Stimulated activated CD4-positive, alpha-beta T cell treated with anti-CD3 and anti-CD28 coated beads, Interleukin-12 subunit alpha, Interleukin-12 subunit beta, amount 100 ng/mL, for 24 hours (primary cell): ENCODE results near the gene HPN.
A peak's percentile ranks its signal among the peaks of the same experiment; 100 is the strongest.
"Not testable (repeated sequence)": the region's sequence is repeated elsewhere in the genome, so short reads cannot be mapped to it uniquely, and the experiment has no call there.

ENCODE experiments used
- DNase-seq, 2 experiments: peaks; one replicate each; pipeline ENCODE4 v3.0.0-alpha.2; 2020; ENCODE audit warnings: low read depth in 2 of 2

The HPN gene

DNA sequence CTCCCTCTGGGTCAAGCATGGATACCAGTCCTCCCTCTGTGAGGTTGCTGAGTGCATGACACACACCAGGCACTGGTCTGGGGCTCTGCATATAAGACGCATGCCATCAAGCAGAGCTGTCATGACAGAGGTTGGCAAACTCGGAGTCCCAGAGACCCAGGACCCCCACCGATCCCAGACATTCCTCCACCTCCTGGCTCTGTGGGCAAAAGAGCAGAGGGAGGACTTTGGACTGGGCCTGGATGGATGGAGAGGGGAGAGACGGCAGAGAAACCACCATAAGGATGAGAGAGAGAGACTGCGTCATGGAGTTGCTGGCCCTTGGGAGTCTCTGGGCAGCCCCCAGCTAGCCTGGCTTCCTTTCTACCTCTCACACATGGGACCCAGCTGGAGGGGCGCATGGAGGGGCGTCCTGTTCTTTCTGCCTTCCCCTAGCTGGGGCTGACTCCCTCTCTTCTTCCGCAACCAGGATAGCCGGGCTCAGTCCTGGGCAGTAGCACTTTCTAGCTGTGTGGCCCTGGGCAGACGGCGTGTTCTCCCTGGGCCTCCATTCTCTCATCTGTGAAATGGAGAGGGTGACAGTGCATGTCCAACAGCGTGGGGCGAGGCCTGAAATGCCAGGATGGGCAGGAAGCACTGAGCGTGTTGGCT is 1.6 kb downstream of the HPN start:
- no peak for DNase-seq

DNA sequence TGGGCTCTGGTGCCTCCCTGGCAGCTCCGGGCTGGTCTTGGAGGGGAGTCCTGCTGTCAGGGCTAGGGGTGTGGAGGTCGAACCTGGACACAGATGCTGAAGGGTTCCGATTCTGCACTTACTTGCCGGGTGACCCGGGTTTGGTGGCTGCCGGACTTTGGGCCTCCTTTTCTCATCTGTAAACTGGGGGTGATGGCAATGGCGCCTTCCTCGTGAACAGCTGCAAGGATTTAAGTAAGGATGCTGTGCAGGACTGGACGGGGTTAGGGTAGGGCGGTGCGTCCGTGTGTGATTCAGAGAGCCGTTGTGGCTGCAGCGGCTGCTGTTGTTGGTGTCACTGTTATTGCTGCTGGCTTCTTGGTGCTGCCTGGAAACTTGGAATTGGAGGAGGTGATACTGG is 2.4 kb downstream of the HPN start:
- DNase-seq: no peak

DNA sequence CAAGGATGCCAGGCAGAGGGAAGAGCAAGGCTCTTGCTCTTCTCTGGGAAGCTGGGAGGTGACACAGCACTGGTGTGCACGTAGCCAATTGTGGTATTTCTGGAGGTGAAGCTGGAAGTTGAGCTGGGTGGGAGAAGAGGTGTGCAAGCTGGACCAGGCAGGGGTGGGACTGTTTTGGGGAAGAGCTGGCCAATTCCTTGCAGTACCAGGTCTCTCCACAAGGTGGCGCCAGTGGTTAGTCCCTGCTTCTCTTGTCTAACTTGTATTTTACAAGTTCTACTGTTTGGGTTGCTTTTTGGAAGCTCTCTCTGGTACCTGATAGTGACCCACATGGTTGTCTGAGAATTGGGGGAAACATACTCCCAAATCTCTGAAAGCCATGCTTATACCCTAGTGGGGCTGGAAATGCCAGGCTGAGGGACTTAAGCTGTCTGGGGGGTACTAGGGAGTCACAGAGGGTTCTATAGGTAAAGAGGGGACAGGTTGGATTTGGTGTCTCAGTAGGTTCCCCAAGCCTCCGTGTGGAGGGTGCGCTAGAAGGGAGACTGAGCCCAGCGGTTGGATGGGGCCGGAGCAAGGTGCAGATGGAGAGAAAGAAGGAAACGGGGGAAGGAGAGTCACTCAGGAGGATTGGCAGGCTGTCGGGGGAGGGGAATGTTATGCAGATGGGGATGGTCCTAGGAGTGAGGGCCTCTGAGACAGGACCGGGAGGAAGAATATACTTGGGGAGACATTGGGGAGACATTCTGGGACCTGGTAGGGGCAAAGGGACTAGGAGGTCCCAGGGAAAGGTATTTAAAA is 3.0 kb downstream of the HPN start:
- DNase-seq: peak; percentile 36 to 66

DNA sequence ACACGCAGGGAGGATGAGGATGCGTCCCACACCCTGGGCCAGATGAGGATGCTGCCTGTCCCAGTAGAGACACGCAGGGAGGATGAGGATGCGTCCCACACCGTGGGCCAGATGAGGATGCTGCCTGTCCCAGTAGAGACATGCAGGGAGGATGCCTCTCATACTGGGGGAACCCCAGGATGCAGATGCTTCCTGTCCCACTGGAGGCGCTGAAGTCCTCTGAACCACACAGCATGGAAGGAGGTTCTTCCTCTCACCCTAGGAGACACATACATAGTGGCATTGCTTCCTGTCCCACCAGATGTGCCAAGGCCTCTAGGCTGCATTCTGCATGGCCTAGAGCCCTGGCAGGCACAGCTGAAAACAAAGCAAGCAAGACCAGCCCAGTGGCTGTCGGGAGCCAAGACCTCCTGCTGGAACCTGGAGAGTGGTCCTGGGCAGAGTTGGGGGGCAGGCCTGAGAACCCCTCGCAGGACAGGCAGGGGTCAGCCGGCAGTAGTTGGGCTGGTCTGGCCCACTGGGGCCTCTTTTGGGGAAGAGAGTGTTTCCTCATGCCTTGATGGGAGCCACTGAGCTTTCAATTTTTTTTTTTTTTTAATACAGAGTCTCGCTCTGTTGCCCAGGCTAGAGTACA is 4.3 kb downstream of the HPN start:
- peak in 1 of 2 experiments; percentile 44 for DNase-seq

DNA sequence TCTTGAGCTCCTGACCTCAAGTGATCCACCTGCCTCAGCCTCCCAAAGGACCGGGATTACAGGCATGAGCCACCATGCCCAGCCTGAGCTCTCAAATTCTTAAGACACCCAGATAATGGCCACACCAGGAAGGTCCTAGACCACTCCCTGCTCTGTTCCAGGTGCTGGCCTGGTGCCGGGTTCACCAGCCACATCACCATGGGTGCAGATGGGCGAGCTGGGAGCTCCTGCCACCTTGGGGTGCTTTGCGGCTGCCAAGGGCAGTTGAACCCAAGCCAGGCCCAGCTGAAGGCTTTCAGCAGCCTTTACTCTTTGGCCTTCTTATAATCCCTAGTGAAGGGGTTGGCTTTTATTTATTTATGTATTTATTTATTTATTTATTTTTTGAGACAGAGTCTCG is 4.9 kb downstream of the HPN start:
- DNase-seq: no peak

DNA sequence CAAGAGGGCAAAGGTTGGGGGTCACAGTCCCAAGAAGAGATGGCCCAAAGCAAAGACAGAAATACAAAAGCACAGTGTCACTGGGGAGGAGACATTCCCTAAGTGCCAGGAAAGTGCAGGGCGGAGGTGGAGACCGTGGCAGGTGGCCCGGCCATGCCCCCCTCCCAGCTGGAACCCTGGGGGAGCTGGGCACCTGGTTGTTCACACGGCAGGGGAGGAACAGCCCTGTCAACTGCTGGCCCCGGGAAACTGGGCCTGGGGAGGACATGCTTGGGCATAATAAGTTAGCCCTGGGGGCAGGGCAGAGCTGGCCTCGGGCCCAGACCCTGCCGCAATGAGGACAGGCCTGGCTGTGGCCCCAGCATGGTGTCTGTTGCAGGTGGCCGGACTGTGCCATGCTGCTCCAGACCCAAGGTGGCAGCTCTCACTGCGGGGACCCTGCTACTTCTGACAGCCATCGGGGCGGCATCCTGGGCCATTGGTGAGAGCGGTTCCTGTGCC is 7.4 kb downstream of the HPN start:
- DNase-seq: no peak

DNA sequence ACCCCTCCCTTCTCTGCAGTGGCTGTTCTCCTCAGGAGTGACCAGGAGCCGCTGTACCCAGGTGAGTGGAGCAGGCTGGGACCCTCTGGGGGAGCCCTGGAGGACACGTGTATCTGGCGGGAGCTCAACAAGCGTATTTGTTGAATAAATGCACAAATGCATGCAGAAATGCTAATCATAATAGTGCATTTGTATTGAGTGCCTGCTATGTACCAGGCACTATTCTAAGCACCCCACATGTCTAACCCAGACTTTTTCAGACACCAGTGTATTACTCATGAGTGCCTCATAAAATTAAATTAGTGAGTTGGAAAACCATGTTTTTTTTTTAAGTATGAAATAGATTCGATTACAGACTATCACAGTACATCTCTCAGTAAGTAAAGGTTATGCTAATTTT is 7.9 kb downstream of the HPN start:
- no peak for DNase-seq

DNA sequence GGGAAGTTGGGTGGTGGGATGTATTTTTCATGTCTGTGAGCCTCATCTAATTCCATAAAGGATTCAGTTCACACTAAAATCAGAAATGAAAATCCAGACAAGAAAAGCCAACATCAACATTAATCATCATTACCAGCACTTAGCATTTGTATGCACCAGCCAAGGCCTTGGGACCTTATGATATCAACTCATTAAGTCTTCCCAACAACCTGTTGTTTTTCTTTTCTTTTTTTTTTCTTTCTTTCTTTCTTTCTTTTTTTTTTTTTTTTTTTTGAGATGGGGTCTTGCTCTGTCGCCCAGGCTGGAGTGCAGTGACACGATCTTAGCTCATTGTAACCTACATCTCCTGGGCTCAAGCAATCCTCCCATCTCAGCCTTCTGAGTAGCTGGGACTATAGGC is 9.1 kb downstream of the HPN start:
- not testable (repeated sequence) for DNase-seq

DNA sequence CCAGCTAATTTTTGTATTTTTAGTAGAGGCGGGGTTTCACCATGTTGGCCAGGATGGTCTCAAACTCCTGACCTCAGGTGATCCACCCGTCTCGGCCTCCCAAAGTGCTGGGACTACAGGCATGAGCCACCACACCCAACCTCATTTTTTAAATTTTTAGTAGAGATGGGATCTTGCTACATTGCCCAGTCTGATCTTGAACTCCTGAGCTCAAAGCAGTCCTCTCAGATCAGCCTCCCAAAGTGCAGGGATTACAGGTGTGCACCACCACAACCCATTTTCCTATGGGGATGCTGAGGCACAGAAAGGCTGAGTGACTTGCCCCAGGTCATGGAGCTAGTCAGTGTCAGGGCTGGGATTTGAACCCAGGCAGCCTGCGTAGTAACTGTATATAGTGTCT is 9.7 kb downstream of the HPN start:
- DNase-seq: not testable (repeated sequence)

DNA sequence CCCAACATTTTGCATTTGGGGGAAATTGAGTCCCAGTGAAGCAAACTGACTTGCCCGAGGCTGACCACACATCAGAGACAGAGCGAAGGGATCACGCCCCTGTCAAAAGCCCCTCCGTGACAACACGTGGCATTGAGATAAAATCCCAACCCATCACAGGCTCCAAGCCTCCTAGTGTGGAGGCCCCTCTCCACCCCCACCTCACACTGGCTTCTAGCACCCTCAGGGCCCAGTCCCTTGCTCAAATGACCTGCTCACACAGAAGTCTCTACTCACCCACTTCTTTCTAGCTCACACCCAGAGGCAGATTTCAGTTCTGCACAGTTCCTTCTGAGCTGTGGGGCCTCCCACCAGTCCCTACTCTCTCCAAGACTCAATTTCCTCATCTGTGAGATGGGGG is 10.3 kb downstream of the HPN start:
- no peak for DNase-seq

DNA sequence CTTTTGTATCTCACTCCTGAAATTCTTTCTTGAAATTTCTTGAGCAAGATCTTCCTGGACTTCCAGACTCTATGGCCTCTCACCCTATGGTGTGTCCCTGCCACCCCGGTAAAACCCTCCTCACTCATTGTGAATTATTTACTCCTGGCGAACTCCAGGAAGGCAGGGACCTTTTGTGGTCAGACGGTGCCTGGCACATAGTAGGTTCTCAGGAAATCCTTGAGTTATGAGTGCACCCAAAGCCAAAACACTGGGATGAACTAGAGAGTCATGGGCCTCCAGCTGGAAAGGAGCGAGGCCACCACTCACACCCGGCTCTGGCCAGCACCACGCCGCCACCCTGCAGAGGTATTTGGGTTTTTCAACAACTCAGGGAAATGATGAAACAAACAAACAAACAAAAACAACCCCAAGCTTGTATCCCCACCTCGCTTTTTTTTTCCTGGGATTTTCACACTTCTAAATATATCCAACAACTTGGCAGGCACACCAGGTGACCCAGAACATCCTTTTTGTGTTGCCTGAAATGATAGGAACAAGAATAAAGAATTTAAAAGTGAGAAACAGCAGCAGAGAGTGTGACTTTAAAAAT is 11.2 kb downstream of the HPN start:
- no peak for DNase-seq

DNA sequence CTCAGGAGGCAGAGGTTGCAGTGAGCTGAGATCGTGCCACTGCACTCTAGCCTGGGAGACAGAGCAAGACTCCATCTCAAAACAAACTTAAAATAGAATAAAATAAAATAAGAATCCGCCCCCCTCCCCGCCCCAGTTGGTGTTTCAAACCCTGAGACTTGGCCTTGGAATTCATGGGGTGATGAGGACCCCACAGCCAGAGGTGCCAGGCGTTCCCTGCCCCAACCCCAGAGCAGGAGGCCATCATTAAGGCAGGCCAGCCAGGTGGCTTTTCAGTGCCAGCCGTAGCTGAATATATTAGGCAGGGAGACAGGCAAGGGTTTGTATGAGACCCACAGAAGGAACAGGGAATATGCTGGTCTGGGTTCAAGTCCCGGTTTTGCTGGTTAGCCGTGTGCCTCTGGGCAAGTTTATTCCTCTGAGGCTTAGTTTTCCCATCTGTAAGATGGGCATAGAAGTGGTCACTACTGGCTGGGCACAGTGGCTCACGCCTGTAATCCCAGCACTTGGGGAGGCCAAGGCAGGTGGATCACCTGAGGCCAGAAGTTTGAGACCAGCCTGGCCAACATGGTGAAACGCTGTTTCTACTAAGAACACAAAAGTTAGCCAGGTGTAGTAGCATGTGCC is 12.3 kb downstream of the HPN start:
- DNase-seq: no peak

DNA sequence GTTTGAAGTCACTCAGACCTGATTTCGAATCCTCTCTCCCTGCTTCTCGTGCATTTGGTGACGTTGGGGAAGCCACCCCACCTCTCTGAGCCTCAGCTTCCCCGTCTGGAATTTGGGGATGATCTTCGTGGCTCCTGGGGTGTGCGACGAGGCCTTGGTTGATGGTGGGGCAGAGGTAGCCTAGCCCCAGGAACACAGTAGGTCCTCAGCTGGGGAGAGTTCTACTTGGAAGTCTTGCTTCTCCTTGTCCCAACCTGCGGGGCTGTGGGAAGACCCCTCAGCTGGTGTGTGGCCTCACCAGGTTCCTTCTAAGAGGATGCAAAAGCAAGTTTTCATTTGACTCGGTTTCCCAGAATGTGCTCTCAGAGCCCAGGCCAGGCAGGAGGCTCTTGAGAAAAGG is 13.1 kb downstream of the HPN start:
- no peak for DNase-seq

DNA sequence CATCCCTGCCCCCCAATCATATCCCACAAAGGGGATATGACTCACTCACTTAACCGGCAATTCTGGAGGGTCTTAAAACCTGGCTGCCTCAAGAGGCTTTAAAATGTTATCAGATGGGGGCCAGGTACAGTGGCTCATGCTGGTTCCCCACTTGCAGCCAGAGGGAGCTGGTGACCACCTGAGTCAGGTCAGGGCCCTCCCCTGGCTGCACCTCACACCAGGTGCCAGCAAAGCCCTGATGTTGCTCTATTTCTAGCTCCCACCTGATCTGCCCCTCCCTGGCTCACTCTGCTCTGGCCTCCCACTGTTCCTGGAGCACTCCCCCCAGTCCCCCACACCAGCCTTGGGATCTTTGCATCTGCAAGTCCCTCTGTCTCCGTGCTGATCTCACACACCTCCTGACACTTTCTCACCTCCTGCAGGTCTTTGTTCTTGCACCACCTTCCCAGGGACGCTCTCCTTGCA is 14.2 kb downstream of the HPN start:
- no peak for DNase-seq

DNA sequence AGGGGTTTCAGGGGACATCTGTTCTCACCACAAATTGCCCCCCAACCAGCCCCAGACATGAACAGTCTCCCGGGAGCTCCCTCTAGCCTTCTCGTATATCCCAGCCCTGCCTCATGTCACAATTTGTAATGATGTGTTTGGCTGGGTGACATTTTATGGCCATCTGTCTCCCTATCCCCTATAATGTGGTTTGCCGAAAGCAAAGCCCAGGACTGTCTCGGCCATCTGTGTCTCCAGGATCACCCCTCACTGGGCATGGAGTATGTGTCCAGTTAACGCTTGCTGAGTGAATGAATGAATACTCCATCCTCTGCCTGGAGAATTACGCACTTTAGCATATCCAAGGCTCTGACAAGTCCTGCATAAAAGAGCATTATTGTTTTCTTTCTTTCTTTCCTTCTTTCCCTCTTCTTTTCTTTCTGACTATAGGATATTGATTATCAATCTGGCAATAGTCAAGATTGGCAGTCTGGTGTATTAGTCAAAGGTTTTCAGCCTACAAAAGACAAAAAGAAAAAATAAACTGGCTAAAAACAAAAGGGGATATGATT is 15.1 kb downstream of the HPN start:
- DNase-seq: no peak

DNA sequence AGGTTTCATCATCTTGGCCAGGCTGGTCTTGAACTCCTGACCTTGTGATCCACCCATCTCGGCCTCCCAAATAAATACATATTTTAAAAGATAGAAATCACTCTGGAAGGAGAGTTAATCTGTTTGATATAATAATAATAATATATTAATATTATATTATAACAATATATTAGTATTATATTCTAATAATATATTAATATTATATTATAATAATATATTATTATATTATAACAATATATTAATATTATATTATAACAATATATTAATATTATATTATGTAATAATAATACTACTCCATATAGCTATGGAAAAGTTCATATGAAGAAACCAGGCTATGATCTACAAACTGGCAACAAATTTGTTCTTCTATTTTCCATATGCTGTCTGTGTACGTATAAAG is 16.8 kb downstream of the HPN start:
- no peak for DNase-seq

DNA sequence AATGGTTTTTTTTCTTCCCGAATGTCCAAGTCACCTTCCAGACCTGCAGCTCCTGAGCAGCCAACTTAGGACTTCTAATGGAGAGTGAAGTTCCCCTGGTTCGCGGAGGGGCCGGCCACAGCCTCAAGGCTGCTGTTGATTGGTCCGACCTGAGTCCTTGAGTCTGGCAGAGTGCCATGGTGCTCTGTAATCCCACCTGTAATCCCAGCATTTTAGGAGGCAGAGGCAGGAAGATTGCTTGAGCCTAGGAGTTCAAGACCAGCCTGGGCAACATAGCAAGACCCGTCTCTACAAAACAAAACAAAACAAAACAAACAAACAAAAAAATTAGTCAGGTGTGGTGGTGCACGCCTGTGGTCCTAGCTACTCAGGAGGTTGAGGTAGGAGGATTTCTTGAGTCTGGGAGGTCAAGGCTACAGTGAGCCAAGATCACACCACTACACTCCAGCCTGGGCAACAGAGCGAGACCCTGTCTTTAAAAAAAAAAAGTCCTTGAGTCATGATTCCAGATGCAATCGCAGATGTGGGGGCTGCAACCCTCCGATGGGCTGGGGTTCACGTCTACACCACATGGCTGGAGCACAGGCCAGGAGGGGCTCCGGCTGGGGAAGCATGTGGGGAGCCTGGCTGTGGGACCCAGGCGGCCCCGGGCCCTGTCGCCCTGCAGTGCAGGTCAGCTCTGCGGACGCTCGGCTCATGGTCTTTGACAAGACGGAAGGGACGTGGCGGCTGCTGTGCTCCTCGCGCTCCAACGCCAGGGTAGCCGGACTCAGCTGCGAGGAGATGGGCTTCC is 17.7 kb downstream of the HPN start:
- DNase-seq: no peak

DNA sequence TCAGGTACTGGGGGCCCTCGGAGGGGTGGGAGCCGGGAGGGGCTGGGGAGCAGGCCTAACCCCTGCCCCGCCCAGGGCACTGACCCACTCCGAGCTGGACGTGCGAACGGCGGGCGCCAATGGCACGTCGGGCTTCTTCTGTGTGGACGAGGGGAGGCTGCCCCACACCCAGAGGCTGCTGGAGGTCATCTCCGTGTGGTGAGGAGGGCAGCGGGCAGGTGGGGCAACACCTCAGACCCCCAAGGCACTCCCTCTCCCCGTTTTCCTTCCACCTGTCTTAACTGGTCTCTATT is 18.2 kb downstream of the HPN start:
- no peak for DNase-seq

DNA sequence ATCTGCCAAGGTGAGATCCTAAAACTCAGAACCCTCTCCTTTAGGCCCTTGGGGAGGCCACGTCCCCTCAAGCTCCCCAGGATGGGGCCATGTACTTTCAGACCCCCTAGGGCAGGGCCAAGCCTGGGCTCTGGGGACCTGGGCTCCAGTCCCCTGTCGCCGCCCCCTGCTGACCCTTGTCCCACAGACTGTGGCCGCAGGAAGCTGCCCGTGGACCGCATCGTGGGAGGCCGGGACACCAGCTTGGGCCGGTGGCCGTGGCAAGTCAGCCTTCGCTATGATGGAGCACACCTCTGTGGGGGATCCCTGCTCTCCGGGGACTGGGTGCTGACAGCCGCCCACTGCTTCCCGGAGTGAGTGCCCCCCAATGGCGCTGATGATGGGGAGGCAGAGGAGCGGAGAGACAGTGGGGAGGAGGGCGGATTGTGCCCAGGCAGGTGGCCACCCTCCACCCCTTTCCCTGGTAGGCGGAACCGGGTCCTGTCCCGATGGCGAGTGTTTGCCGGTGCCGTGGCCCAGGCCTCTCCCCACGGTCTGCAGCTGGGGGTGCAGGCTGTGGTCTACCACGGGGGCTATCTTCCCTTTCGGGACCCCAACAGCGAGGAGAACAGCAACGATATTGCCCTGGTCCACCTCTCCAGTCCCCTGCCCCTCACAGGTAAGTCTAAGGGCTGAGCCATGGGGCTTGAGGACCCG is 18.8 kb downstream of the HPN start:
- DNase-seq: no peak

DNA sequence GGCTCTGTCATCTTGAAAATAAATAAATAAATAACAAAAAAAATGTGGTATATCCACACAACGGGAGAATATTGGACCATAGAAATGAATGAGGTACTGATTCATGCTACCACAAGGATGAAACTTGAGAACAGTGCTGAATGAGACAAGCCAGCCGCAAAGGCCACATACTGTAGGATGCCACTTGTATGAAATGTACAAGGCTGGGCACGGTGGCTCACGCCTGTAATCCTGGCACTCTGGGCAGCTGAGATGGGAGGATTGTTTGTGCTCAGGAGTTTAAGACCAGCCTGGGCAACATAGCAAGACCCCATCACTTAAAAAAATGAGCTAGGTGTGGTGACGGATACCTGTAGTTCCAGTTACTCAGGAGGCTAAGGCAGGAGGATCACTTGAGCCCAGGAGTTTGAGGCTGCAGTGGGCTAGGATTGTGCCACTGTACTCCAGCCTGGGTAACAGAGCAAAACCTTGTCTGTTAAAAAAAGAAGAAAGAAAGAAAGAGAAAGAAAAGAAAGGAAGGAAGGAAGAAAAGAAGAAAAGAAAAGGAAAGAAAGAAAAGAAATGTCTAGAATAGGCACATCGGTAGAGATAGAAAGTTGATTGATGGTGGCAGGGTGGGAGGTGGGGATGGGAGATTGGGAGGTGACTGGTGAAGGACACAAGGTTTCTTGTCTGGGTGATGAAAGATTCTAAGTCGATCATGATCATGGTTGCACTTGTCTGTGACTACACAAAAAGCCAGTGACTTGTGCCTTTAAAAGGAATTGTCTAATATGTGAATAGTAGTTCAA is 20.3 kb downstream of the HPN start:
- DNase-seq: no peak
